Measurements from ENCODE around the gene SLC39A9. TPM values are rescaled to one million over a fixed set of nuclear protein-coding genes. Genes with fewer than 3 reads are reported as not detected.

Gene SLC39A9
- total RNA-seq, 1 experiment from 2014 or later, result 63.4 TPM

DNA sequence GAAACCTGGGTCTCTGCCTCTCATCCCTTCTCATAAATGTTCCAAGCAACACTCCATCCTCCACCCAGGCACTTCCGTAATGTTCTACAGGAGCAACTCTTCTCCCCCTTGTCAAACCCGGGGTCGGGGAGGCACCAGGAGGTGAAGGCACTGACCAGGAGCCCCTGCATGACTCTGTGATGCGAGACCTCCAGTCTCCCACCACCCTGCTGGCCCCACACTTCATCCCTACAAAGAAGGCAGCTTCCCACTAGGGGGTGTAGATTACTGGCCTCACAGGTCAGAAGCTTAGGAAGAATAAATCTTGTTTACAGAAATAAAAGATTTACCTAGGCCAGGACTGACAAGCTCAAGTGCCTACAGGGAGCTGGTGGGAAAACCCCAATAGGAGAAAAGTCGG lies 47.6 kb upstream of the SLC39A9 start:
- DNase-seq (ENCODE audit: low read depth, low spot score) (no peak), ATAC-seq (no peak)
- no peaks in the 10 kb centered on the region for H3K27me3 ChIP-seq (ENCODE audit: control insufficient read depth, insufficient read depth, low read length)
- H3K4me1 ChIP-seq (ENCODE audit: control insufficient read depth, insufficient read depth, low read length), result no peaks in the 10 kb centered on the region
- in situ Hi-C loops (cut with HindIII; ENCODE audit: low pct_unique_long_range_greater_than_20kb, low sequenced_read_pairs), result no loop called here
- ChIA-PET POLR2A (no interaction called here), CTCF (interaction anchor here (0.5 kb wide), 1 partner anchor 29 kb away, joined by 7 read pairs; no protein-coding TSS in a partner anchor)
- H3K9me3 ChIP-seq (ENCODE audit: control insufficient read depth, insufficient read depth, low read depth, low read length), result no peaks in the 10 kb centered on the region
- H3K36me3 ChIP-seq (ENCODE audit: control insufficient read depth, insufficient read depth, low read length), result no peaks in the 10 kb centered on the region
- intact Hi-C loops (cut with micrococcal nuclease; ENCODE audit: unreplicated experiment), result loop anchor here (10.0 kb wide), 1 partner anchor 106 kb away; no protein-coding TSS in a partner anchor
- no peak overlapping the region for H3K27ac ChIP-seq (ENCODE audit: low read length)
- no peak overlapping the region for H3K4me3 ChIP-seq (ENCODE audit: low read depth in 2 of 2, low read length in 2 of 2)
- no TSS peak for BruUV-seq (replicated peaks)
- TF ChIP-seq POLR2AphosphoS5 (IDR thresholded peaks at IDR 0.05; ENCODE audit: low read depth, low read length) (no peak), SIN3A (IDR thresholded peaks at IDR 0.05; ENCODE audit: borderline replicate concordance, insufficient read depth, low read depth, low read length) (no peak), TCF7L2 (IDR thresholded peaks at IDR 0.05; ENCODE audit: low read depth, low read length) (no peak)
- TF ChIP-seq, protein P1, sequence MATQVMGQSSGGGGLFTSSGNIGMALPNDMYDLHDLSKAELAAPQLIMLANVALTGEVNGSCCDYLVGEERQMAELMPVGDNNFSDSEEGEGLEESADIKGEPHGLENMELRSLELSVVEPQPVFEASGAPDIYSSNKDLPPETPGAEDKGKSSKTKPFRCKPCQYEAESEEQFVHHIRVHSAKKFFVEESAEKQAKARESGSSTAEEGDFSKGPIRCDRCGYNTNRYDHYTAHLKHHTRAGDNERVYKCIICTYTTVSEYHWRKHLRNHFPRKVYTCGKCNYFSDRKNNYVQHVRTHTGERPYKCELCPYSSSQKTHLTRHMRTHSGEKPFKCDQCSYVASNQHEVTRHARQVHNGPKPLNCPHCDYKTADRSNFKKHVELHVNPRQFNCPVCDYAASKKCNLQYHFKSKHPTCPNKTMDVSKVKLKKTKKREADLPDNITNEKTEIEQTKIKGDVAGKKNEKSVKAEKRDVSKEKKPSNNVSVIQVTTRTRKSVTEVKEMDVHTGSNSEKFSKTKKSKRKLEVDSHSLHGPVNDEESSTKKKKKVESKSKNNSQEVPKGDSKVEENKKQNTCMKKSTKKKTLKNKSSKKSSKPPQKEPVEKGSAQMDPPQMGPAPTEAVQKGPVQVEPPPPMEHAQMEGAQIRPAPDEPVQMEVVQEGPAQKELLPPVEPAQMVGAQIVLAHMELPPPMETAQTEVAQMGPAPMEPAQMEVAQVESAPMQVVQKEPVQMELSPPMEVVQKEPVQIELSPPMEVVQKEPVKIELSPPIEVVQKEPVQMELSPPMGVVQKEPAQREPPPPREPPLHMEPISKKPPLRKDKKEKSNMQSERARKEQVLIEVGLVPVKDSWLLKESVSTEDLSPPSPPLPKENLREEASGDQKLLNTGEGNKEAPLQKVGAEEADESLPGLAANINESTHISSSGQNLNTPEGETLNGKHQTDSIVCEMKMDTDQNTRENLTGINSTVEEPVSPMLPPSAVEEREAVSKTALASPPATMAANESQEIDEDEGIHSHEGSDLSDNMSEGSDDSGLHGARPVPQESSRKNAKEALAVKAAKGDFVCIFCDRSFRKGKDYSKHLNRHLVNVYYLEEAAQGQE (IDR thresholded peaks at IDR 0.05; ENCODE audit: insufficient read depth in 1 of 2, low read depth in 2 of 2, low read length in 1 of 2), result no peak
- TF ChIP-seq, protein P2, sequence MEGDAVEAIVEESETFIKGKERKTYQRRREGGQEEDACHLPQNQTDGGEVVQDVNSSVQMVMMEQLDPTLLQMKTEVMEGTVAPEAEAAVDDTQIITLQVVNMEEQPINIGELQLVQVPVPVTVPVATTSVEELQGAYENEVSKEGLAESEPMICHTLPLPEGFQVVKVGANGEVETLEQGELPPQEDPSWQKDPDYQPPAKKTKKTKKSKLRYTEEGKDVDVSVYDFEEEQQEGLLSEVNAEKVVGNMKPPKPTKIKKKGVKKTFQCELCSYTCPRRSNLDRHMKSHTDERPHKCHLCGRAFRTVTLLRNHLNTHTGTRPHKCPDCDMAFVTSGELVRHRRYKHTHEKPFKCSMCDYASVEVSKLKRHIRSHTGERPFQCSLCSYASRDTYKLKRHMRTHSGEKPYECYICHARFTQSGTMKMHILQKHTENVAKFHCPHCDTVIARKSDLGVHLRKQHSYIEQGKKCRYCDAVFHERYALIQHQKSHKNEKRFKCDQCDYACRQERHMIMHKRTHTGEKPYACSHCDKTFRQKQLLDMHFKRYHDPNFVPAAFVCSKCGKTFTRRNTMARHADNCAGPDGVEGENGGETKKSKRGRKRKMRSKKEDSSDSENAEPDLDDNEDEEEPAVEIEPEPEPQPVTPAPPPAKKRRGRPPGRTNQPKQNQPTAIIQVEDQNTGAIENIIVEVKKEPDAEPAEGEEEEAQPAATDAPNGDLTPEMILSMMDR (IDR thresholded peaks at IDR 0.05), result no peak

DNA sequence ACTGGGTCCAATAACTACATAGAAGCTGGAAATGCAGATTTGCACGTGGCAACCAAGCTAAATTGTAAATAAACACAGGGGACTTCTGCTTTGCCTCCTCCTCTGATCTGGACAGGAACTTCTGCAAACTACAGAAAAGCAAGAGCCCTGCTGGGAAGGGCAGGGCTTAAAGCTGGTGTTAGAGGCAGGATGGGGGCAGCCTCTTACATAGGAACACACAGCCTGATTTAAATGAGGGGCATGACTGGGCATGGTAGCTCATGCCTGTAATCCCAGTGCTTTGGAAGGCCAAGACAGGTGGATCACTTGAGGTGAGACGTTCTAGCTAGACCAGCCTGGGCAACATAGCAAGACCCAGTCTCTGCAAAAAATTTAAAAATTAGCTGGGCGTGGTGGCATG lies 47.1 kb upstream of the SLC39A9 start:
- intact Hi-C loops (cut with micrococcal nuclease; ENCODE audit: unreplicated experiment), result loop anchor here (10.0 kb wide), 1 partner anchor 107 kb away; no protein-coding TSS in a partner anchor
- no peak overlapping the region for H3K4me3 ChIP-seq (ENCODE audit: low read depth in 2 of 2, low read length in 2 of 2)
- DNase-seq (ENCODE audit: low read depth, low spot score) (no peak), ATAC-seq (no peak)
- ChIA-PET POLR2A (no interaction called here), CTCF (interaction anchor here (0.5 kb wide), 1 partner anchor 28 kb away, joined by 7 read pairs; no protein-coding TSS in a partner anchor)
- H3K27me3 ChIP-seq (ENCODE audit: control insufficient read depth, insufficient read depth, low read length), result no peaks in the 10 kb centered on the region
- no peaks in the 10 kb centered on the region for H3K4me1 ChIP-seq (ENCODE audit: control insufficient read depth, insufficient read depth, low read length)
- H3K27ac ChIP-seq (ENCODE audit: low read length), result no peak overlapping the region
- TF ChIP-seq SIN3A (IDR thresholded peaks at IDR 0.05; ENCODE audit: borderline replicate concordance, insufficient read depth, low read depth, low read length) (no peak), POLR2AphosphoS5 (IDR thresholded peaks at IDR 0.05; ENCODE audit: low read depth, low read length) (no peak), TCF7L2 (IDR thresholded peaks at IDR 0.05; ENCODE audit: low read depth, low read length) (no peak)
- TF ChIP-seq, protein P1 (IDR thresholded peaks at IDR 0.05; ENCODE audit: insufficient read depth in 1 of 2, low read depth in 2 of 2, low read length in 1 of 2), result no peak
- TF ChIP-seq, protein P2 (IDR thresholded peaks at IDR 0.05), result no peak
- H3K36me3 ChIP-seq (ENCODE audit: control insufficient read depth, insufficient read depth, low read length), result no peaks in the 10 kb centered on the region
- in situ Hi-C loops (cut with HindIII; ENCODE audit: low pct_unique_long_range_greater_than_20kb, low sequenced_read_pairs), result no loop called here
- no peaks in the 10 kb centered on the region for H3K9me3 ChIP-seq (ENCODE audit: control insufficient read depth, insufficient read depth, low read depth, low read length)
- BruUV-seq (replicated peaks), result no TSS peak

Measured in Panc1 (cell line).